ENCODE data around the gene STIP1.
A peak's percentile ranks its signal among the peaks of the same experiment; 100 is the strongest.

The STIP1 gene

DNA sequence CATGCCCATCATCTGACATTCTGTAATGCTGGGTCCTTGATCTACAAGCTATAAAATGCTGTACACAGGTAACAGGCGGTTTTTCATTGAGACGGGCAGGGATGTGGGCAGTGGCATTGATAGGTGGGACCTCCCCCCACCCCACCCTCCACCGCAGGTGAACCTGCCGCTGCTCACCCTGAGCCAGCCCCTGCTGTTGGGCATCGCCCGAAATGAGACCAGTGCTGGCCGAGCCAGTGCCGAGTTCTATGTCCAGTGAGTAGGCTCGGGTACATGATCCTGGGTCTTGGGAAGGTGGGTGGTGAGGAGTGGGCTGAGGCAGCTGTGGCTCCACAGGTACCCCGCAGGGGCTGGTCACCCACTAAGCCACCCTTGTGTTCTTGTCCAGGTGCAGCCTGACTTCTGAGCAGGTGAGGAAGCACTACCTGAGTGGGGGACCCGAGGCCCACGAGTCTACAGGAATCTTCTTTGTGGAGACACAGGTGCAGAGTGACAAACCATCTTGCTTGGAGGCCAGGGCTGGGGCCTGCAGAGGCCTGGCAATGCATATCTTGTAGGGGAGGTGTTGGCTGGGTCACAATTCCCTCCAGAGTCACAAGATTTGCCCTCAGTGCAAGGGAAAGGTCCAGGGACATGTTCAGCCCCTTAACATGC, 43.2 kb downstream of the STIP1 start:
- peak overlapping the region; percentile 36; the same call in 1 of the 2 replicates for H3K4me3 ChIP-seq (ENCODE audit: low read length)
- no peak for TF ChIP-seq ZNF274 (IDR thresholded peaks at IDR 0.05; ENCODE audit: low read depth, low read length)

DNA sequence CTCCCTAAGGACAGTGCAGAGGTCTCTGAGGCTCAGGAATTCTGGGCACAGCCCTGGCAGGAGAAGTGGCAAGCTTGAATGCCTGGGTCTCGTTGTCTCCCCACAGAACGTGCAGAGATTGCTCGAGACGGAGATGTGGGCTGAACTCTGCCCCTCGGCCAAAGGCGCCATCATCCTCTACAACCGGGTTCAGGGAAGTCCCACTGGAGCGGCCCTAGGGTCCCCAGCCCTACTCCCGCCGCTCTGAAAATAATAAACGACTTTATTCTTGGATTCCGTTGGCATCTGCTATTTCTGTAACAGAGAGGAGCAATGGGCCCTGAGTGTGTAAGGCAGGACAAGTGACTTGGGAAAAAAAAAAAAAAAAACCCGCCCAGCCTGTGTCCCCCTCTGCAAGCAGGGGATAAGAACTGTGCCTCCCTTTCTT, 43.8 kb downstream of the STIP1 start:
- H3K4me3 ChIP-seq (ENCODE audit: low read length) = peak overlapping the region; percentile 36; the same call in 1 of the 2 replicates

DNA sequence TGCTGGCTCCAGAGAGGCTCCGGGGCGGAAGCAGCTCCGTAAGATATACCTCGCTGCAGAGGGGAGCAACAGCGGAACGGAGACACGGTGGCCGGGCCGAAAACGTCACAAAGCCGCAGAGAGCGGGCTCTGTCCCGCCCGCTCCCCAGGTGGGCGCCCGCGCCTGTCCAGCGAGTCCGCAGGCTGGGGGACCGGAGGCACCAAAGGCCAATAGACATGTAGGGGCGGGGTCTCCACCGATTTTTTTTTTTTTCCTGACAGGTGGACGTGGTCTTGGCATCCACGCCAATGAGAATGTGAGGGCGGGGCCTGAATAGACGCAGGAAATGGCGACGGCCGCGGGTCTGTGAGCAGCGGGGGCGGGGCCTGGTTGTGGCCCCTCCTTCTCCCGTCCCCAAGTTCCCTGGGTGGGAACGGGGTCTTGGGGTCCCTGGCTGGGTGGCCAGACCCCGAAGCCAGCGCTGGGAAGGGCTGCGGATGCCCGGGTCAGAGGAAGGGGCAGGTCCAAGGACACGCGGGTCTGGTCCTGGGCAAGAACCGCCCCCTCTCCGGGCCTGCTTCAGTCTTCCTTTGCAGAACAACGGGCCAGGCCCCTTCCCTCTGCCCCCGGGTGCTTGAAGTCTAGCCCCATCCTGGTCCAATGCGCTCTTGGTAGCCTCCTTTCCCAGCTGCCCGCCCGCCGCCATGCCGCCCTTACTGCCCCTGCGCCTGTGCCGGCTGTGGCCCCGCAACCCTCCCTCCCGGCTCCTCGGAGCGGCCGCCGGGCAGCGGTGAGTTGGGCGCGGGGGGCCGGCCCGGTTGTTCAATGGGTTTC, 44.4 kb downstream of the STIP1 start, which contains the start of gene DNAJC4:
TSS of gene DNAJC4 (plus strand) at position 378 of the 814 bp plus-strand sequence. CDS start at position 685, 307 bp downstream.
- peak within 1 kb of the TSS; percentile 71 for H3K4me3 ChIP-seq (ENCODE audit: low read length)
- TF ChIP-seq ZNF274 (IDR thresholded peaks at IDR 0.05; ENCODE audit: low read depth, low read length) = no peak

More for the DNA sequence above, 43.8 kb downstream of the STIP1 start:
- TF ChIP-seq ZNF274 (IDR thresholded peaks at IDR 0.05; ENCODE audit: low read depth, low read length) = no peak

DNA sequence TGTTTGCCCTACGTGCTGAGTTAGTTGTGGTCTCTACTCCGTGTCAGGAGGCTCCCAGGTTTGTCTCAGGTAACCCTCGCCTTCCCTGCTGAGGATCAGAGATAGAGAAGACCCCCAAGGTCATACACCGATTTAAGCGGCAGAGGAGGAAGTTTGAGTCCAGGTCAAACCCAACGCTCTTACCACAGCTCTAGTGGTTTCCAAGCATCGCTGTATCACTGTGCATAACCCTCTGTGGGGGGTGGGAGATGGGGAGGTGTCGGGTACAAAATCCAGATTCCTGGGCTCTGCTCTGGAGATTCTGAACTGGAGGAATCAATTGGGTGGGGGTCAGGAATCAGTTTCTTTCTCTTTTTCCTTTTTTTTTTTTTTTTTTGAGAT, 45.0 kb downstream of the STIP1 start:
- no peak for TF ChIP-seq ZNF274 (IDR thresholded peaks at IDR 0.05; ENCODE audit: low read depth, low read length)

DNA sequence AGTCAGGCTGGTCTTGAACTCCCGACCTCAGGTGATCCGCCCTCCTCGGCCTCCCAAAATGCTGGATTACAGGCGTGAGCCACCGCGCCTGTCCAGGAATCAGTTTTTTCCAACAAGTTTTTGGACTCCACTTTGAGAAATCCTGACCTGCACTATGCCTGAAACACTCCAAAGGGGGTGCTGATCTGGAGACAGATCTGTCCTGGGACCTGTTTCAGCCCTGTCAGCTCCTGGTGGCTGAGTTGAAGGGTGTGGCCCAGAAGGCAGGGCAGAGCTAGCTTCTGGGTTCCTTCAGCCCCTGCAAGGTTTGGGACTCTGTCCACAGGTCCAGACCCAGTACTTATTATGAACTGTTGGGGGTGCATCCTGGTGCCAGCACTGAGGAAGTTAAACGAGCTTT, 45.6 kb downstream of the STIP1 start:
- no peak overlapping the region; the same call in 1 of the 2 replicates for H3K4me3 ChIP-seq (ENCODE audit: low read length)
- no peak for TF ChIP-seq ZNF274 (IDR thresholded peaks at IDR 0.05; ENCODE audit: low read depth, low read length)

More for the DNA sequence above, 45.0 kb downstream of the STIP1 start:
- H3K4me3 ChIP-seq (ENCODE audit: low read length) = peak overlapping the region; percentile 71

DNA sequence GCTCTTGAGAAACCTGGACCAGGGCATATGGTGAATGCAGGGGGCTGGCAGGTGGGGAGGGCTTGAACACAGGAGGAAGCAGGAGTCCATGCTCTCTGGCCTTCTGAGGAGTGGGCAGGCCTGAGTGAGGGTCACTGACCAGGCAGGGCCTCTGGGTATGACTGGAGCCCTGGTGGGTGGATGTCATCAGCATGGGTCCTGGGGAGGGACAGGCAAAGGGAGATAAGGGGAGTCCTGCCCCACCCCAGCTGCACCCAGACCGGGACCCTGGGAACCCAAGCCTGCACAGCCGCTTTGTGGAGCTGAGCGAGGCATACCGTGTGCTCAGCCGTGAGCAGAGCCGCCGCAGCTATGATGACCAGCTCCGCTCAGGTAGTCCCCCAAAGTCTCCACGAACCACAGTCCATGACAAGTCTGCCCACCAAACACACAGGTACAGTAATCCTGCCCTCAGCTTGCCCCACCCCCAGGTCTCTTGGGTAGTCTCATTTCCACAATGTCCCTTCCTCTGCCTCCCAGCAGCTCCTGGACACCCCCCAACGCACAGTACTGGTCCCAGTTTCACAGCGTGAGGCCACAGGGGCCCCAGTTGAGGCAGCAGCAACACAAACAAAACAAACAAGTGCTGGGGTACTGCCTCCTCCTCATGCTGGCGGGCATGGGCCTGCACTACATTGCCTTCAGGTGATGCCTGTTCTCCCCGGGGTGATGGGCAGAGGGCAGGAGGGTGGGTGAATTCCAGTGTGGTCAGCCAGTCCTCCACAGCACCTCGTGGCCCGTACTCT, 46.4 kb downstream of the STIP1 start:
- no peak for TF ChIP-seq ZNF274 (IDR thresholded peaks at IDR 0.05; ENCODE audit: low read depth, low read length)
- H3K4me3 ChIP-seq (ENCODE audit: low read length) = no peak overlapping the region

DNA sequence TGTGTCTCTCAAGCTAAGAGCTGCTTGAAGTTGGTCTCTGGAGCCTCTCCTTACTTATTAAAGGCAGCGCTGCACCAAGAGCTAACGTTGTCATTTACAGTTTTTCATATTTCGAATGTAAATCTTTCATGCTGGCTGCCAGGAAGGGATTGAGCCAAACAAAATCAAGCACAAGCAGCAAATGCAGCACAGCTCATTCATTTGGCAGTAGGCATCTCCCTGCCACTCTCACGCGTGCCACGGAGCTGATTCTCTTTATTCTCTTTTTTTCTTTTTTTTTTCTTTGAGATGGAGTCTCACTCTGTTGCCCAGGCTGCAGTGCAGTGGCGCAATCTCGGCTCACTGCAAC, 47.0 kb downstream of the STIP1 start:
- no peak for TF ChIP-seq ZNF274 (IDR thresholded peaks at IDR 0.05; ENCODE audit: low read depth, low read length)
- no peak overlapping the region for H3K4me3 ChIP-seq (ENCODE audit: low read length)

DNA sequence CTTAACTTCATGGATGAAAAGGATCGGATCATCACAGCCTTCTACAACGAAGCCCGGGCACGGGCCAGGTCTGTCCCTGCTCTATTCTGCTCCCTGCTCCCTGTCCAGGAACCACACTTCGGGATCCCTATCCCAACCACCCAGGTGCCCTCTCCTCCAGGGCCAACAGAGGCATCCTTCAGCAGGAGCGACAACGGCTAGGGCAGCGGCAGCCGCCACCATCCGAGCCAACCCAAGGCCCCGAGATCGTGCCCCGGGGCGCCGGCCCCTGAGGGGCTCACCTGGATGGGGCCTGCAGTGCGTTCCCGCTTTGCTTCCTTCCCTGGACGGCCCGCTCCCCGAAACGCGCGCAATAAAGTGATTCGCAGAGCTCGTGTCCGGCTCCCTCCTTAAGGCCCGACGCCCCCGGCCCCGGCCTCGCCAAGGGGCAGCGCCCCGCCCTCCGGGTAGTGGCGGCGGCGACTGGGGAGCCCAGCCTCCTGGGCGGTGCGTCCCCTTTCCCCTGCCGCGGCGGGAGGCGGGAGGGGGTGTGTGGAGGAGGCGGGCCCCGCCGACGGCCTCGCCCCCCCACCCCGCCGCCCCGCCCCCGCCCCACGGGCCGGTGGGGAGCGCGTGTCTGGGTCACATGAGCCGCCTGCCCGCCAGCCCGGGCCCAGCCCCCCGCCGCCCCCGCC, 48.1 kb downstream of the STIP1 start, which contains the start of gene VEGFB:
TSS of gene VEGFB (plus strand) at position 672 of the 674 bp plus-strand sequence. CDS start 250 bp downstream, outside the sequence.
- H3K4me3 ChIP-seq (ENCODE audit: low read length) = peak within 1 kb of the TSS; percentile 73
- no peak for TF ChIP-seq ZNF274 (IDR thresholded peaks at IDR 0.05; ENCODE audit: low read depth, low read length)

DNA sequence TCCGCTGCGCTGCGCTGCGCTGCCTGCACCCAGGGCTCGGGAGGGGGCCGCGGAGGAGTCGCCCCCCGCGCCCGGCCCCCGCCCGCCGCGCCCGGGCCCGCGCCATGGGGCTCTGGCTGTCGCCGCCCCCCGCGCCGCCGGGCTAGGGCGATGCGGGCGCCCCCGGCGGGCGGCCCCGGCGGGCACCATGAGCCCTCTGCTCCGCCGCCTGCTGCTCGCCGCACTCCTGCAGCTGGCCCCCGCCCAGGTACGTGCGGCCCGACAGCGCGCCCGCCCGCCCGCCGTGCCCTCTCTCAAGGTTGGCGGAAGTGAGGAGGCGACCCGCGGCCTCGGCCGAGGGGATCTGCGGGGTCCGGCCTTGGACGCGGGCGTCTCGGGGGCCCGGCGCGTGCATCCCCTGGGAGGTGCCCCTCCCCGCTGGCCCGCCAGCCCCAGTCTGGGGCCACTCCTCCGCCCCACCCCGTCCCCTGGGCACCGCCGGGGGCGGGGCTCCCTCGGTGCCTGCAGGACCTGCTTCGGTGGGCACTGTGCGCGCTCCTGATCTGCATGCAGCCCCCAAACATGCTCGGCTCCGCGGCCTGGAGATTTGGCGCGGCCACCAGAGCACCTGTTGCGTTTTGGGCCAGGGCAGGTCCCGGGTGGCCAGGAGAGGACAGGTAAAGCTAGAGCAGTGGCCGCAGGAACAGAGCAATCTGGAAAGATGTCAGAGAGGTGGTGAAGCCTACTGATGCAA, 48.8 kb downstream of the STIP1 start:
- peak overlapping the region; percentile 73 for H3K4me3 ChIP-seq (ENCODE audit: low read length)
- no peak for TF ChIP-seq ZNF274 (IDR thresholded peaks at IDR 0.05; ENCODE audit: low read depth, low read length)

DNA sequence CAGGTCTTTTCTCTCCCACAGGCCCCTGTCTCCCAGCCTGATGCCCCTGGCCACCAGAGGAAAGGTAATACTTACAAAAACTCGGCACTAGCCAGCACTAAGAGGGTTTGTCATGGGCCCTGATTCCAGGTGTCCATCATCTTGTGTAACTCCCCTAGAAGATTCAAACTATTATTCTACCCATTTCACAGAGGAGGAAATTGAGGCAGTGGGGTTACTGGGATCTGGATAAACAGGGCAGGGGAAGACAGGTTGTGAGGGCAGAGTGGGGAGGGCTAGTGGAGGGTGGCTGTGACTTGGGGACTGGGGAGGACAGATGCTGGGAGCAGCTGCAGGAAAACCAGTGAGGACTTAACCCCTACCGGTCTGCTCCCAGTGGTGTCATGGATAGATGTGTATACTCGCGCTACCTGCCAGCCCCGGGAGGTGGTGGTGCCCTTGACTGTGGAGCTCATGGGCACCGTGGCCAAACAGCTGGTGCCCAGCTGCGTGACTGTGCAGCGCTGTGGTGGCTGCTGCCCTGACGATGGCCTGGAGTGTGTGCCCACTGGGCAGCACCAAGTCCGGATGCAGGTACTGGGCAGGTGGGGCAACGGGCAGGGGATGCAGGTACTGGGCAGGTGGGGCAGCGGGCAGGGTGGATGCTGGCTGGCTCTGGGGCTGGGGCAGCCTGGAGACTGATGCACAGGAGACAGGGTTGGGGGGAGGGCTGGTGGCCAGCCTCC, 49.6 kb downstream of the STIP1 start:
- H3K4me3 ChIP-seq (ENCODE audit: low read length) = peak overlapping the region; percentile 73; the same call in 1 of the 2 replicates
- TF ChIP-seq ZNF274 (IDR thresholded peaks at IDR 0.05; ENCODE audit: low read depth, low read length) = no peak

DNA sequence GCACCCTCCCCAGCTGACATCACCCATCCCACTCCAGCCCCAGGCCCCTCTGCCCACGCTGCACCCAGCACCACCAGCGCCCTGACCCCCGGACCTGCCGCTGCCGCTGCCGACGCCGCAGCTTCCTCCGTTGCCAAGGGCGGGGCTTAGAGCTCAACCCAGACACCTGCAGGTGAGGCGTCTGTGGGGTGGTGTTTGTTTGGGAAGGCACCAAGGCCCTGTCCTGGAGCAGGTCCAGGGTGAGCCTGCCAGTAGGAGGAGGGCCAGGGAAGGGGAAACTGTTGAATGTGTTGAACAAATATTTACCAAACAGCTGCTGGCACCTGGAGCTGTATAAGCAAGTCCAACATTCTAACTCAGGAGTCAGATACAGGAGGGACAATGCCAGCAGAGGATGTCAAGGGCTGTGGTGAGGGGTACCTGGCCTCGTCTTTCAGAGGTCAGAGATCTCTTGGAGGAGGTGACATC, 51.5 kb downstream of the STIP1 start:
- TF ChIP-seq ZNF274 (IDR thresholded peaks at IDR 0.05; ENCODE audit: low read depth, low read length) = no peak
- H3K4me3 ChIP-seq (ENCODE audit: low read length) = no peak overlapping the region

DNA sequence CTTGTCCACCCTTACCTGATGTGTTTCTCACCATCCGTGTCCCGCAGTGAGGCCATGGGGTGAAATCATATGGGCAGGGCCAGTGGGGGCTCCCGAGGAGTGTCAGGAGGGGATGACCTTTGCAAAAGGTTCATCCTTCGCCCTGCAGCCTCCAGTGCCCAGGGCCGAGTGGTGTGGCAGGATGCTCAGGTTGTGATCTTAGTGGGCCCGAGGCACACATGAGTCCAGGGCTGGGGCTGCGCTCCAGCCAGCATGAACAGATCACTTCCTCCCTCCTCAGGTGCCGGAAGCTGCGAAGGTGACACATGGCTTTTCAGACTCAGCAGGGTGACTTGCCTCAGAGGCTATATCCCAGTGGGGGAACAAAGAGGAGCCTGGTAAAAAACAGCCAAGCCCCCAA, 52.1 kb downstream of the STIP1 start:
- no peak overlapping the region for H3K4me3 ChIP-seq (ENCODE audit: low read length)

More for the DNA sequence above, 52.1 kb downstream of the STIP1 start:
- TF ChIP-seq ZNF274 (IDR thresholded peaks at IDR 0.05; ENCODE audit: low read depth, low read length) = no peak
